HG03095 (cell line): ENCODE results near the gene TANC1.

ENCODE experiments used
- ATAC-seq: cut with Tn5 transposase; IDR thresholded peaks from one replicate; pipeline ENCODE4 v1.9.1; 2021; ENCODE audit warnings: moderate library complexity; ENCODE audit not compliant: unreplicated experiment

TANC1 gene

GRCh38 chr2:158993721-158994587 lies 25.5 kb downstream of the TANC1 start:
- ATAC-seq: no peak

- no peak for ATAC-seq
Measured at GRCh38 chr2:158994920-158995676, 26.7 kb downstream of the TANC1 start.

GRCh38 chr2:158995677-158996049 lies 27.2 kb downstream of the TANC1 start:
- ATAC-seq: no peak

GRCh38 chr2:158996378-158996993 lies 28.0 kb downstream of the TANC1 start:
- no peak for ATAC-seq

- ATAC-seq: no peak
Measured at GRCh38 chr2:158997037-158997790, 28.8 kb downstream of the TANC1 start.

- ATAC-seq: no peak
Measured at GRCh38 chr2:158998551-158999248, 30.3 kb downstream of the TANC1 start.

GRCh38 chr2:158999458-158999857 lies 31.0 kb downstream of the TANC1 start:
- no peak for ATAC-seq

- ATAC-seq: no peak
Measured at GRCh38 chr2:159000072-159000471, 31.6 kb downstream of the TANC1 start.

- ATAC-seq: no peak
Measured at GRCh38 chr2:159002462-159003111, 34.1 kb downstream of the TANC1 start.

- no peak for ATAC-seq
Measured at GRCh38 chr2:159003555-159003954, 35.1 kb downstream of the TANC1 start.

GRCh38 chr2:159004849-159005248 lies 36.4 kb downstream of the TANC1 start:
- no peak for ATAC-seq

- ATAC-seq: no peak
Measured at GRCh38 chr2:159009940-159010339, 41.5 kb downstream of the TANC1 start.

- ATAC-seq: no peak
Measured at GRCh38 chr2:159010340-159010739, 41.9 kb downstream of the TANC1 start.

- no peak for ATAC-seq
Measured at GRCh38 chr2:159010963-159011362, 42.5 kb downstream of the TANC1 start.

- no peak for ATAC-seq
Measured at GRCh38 chr2:159012142-159012541, 43.7 kb downstream of the TANC1 start.

- no peak for ATAC-seq
Measured at GRCh38 chr2:159013103-159013502, 44.7 kb downstream of the TANC1 start.

- no peak for ATAC-seq
Measured at GRCh38 chr2:159015174-159015573, 46.7 kb downstream of the TANC1 start.

GRCh38 chr2:159015823-159016222 lies 47.4 kb downstream of the TANC1 start:
- ATAC-seq: no peak

- no peak for ATAC-seq
Measured at GRCh38 chr2:159017837-159018236, 49.4 kb downstream of the TANC1 start.

GRCh38 chr2:159019021-159019420 lies 50.6 kb downstream of the TANC1 start:
- no peak for ATAC-seq
